GM21447 (cell line): ENCODE data around the gene CAMK1D.

Source experiments
- ATAC-seq: cut with Tn5 transposase; IDR thresholded peaks from one replicate; pipeline ENCODE4 v1.9.1; 2021; ENCODE audit not compliant: unreplicated experiment

CAMK1D gene

DNA sequence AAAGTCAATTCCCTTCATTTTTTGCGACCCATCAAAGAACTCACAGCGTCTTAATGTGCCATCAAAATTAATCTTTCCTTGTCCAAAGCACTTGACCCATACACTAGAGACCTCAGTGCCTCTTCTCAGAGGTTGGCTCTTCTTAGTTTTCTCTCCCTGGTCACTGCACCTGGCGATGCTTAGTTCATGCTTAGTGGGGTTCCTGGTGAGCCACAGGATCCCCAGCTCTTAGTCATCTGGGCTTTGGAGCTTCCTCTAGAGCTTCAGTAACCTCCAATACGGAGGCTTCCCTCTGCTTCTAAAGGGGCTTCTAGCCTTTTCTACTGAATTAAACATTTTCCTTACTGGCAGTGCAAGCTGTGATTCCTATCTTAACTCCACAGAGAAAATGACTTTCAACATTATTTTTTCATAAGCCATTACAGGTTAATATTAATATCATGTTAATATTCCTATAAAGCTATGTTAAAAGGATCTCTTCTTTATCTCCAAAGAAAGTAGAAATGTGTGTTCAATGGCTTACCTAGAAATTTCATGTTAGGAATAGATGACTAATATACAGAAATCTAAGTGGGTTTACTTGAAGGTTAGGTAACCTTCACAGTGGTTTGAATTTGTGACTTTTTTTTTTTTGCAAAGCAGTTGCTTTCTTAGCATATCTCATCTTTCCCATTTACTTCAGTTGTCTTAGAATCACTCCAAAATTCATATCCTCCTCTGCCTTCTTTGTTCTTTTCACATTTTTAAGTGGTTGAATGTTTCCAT is 295.2 kb downstream of the CAMK1D start:
- ATAC-seq = no peak

DNA sequence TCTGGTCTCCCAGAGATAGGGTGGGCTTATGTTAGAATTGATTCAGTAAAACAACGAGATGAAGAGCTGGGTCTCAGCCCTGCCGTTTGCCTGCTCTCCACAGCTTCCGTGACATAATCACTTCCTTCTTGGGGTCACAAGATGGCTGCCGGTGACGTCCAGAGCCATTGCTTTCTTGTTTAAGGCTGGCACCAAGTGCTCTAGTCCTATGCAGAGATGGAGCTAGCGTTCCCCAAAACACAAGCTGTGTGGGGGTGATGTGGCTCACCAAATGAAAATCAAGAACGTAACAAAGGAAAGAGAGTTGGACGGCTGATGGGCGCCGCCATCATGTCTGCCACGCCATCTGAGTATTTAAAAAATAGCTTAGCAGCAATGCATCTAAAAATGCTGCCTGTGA is 296.1 kb downstream of the CAMK1D start:
- ATAC-seq = no peak

DNA sequence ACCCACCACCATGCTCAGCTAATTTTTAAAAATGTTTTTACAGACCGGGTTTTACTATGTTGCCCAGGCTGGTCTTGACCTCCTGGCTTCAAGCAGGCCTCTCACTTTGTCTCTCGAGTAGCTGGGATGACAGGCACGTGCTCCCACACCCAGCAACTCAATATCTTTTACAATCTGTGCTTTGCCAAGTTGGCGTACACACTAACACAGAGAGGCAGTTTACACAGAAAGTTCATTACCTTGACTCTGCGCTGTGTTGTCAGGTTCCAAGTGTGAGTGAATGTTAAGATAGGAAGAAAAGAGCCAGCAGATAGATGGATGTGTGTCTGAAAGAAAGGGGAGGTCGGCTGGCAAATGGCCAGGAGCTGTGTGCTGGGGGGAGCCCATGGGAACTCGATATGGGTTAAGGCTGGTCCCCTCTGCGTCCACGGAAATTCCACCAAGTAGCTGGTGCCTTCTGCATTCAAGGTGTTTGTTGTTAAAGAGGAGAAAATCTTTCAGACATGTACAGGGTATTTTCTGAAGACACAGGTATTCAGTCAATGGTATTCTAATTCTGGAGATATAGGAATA is 299.8 kb downstream of the CAMK1D start:
- ATAC-seq = no peak

DNA sequence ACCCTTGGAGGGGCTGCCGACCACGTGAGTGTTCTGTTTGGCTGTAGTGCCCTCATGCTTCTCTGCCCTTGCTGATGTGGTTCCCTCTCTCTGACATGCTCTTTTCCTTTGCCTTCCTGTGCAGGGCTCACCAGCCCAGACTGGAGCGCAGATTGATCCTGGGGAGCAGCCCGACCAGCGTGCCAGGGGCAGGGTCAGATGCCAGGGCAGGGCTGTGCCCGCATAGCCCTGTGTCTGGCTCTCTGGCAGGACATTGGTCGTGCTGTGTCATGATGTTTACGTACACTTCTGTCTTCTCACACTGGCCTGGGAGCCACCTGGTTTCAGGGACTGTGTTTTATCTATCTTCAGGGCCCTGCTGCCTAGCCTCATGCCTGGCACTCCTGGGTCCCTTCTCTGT is 300.8 kb downstream of the CAMK1D start:
- no peak for ATAC-seq

DNA sequence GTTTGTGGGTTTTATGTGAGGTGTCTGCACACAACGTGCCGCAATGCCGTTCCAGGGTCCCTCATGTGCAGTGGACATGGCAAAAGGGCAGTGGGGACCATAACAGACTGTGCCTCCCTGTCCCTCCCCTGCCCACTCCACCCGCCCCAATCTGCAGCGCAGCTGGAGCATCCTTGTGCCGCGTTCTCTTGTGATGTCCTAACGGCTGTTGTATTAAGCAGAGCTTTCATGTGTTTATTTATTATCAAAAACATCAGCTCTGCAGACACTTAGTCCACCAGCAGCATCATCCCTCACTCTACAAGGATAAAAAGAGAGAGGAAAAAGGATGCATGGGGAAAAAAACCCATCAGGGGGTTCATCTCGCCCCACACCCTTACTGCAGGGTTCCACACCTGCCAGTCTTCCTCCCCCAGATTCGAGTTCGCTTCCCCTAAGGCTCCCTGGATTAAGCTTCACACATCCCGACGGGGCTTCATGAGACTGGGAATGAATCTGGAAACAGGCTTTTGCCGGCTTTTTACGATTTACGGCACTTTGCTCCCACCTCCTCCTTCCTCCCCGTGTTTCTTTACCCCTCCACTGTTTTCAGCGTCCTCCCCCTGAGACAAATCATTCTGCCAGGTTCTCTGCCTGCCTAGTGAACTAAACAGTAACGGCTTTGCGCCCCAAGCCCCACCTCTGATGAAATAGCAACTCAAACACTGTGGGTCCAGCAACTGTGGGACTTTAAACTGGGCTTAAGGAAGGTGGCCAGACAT is 301.4 kb downstream of the CAMK1D start:
- no peak for ATAC-seq

DNA sequence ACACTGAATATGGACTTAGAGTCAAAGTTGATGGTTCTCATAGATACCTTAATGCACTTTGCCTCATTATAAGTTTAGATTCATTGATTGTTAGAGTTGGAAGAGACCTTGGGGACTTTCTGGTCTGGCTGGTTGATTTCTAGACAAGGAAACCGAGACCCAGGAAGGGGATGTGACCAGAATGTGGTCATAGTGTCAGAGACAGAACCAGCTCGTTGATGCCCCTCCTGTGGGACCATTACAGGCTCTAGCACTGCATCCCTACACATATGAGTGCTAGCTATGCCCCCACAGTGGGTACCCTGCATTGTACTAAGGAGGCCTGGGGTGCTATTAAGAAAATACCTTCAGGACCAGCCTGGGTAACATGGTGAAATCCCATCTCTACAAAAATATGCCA is 306.6 kb downstream of the CAMK1D start:
- no peak for ATAC-seq

DNA sequence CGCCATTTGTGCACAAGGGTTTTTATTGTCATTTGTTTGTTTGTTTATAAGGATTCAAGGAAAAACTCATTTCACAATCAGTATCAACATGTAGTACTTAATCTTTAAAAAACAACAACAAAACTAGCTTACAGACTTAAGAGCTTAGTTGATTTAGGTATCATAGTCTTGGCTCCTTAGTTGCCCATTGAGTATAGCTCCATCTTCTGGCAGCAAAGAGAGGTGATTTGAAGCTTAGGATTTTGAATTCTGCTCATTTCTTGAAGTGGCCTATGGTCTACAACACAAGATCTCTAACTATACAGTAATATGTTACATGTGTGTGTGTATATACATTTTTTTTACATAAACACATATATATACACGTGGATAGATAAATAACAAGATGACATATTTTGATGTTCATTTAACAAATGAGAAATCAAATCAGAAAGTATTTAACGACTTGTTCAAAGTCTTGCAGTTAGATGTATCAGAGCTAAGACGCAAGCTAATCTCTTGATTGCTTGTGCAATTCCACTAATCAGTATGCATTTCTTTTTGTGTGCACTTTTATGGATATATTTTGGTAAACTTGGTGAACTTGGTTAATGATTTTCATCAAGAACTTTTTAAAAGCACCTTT is 307.3 kb downstream of the CAMK1D start:
- no peak for ATAC-seq

DNA sequence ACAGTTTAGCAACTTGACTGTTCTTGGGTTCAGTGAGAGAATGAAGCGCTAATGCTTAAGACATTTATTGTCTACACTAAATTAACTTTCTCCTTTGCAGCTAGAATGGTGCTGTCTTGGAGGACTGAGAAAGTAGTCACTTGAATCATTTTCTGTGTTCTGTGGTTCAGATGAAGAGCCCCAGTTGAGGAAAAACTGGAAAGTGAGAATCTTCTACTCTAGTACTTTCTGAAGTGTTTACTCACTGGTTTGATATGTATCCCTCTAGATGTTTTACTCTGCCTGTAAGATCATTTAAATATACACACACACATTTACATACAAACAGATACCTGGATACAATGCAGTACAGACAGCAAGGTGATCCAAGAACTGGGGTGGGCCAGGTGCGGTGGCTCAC is 308.1 kb downstream of the CAMK1D start:
- ATAC-seq = no peak

DNA sequence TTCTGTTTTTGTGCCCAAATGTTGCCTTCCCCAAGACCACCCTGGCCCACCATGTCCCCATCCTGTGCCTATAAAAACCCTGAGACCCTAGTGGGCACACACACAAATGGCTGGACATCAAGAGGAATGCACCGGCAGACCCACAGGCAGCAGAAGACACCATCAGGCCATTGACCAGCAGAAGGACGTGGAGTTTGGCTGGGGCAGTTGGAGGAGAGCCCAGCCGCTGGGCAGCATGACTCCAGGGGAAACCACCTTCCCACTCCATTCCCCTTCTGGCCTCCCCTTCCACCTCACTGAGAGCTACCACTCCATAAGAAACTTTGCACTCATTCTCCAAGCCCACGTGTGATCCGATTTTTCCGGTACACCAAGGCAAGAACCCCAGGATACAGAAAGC is 309.2 kb downstream of the CAMK1D start:
- no peak for ATAC-seq

DNA sequence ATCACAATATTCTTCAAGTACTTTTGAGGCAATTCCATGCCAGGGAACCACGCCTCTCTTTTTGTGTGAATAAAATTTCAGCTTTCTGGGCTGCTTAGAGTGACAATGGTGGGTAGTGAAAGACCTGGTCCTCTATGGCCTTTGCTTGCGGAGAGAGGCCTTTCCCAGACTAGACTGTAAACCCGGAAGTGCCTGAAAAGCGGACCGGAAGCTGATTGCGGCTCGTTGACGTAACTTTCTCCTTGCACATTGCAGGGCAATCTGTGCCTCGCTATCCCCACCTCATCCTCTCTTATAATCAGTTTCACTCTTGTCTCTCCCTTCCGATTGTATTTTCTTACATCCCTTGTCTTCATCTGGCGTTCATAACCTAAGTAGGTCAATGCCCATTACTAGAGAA is 310.4 kb downstream of the CAMK1D start:
- no peak for ATAC-seq

DNA sequence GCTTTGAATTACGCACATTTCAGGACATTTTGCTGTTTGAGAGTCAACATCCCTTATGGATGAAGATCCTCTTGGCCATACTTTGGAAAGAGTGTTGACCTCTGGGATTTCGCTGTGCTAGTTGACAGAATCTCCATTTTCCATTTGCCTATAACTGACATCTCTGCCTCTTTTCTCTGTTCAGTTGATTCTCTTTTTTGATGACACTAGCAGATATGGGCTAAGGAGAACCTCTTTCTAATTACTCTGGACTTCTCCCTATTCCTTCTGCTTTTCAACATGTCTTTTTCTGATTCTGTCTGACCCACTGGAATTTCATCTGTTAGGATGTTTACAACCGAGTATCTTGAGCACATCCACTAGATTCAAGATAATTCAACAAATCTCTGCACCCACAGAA is 311.5 kb downstream of the CAMK1D start:
- no peak for ATAC-seq

DNA sequence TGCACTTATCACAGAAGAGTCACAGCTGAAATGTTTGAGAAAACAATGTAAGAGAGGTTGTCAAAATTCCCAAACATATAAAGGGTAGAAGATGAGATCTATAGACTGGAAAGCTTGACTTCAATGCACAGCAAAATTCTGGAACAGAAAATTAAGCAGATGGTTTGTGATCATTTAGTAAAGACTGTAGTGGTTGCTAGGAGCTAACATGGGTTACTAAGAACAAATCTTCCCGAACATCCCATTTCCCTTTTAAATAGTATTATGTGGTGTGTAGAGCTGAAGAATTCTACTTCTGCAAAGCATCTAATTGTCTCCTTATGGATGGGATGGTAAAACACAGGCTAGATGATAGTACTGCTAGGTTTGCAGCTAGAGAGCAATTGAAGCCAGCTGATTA is 312.3 kb downstream of the CAMK1D start:
- ATAC-seq = no peak

DNA sequence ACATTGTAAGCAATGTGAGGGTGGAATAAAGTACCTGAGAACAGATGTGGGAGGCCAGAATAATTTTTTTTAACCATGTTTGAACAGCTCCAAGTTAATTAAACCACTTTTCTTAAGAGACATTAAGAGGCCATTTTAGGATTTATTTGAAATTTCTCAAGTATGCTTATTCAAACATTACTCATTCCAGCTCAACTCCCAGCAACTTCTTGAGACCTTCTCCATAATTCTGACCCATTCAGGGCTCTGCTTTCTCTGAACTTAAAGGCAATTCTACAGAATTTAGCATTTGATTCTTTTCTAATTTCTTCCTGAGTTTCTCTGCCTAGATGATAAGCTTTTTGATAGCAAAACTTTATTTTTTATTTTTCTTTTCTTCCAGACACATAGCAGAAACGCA is 314.5 kb downstream of the CAMK1D start:
- no peak for ATAC-seq

DNA sequence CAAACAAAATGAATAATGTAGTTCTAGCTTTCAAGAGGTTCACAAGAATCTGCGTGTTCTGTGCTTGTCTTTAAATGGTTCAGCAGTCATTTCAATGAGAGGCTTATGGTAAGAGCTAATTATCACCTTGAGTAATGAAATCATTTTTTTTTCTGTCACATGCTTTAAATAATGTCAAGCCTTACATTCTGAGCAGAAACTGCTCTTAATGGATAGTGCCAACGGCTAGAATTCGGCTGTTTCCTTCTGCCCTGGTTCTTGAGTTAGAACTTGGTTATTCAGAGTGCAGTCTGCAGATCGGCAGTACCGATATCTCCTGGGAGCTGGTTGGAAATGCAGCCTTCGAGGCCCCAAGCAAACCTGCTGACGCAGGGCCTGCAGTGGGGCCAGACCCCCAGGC is 316.2 kb downstream of the CAMK1D start:
- ATAC-seq = no peak

DNA sequence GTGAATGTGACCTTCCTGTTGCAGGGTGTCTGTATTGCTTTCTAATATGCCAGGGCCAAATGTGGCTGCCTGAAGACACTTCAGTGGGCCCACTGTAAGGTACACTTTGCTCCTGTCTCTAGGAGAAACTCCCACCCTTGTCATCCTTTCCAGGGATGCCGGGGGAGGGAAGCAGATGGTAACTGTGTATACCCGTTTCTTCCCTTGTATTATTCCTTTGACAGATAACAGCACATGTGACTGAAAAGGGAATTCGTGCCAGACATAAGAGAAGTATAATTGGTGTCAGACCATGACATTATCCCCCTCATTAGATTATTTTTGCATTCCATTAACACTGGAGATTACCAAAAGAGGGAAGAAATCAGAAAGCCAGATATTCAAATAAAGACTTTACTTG is 317.7 kb downstream of the CAMK1D start:
- ATAC-seq = no peak

DNA sequence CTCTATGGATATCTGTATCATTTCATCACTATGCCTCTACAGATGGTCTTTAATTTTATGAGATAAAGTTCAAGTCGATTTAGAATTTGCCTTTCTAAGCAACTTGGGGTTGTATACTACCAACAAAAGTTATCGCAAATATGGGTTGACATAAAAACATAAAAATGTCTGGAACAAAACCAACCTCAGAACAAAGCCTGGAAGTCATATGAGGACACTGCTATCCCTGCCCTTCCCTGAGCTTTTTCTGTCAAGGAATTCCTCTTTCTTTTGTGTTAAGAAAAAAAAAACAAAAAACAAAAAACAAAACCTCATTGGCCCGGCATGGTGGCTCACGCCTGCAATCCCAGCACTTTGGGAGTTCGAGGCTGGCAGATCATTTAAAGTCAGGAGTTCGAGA is 319.3 kb downstream of the CAMK1D start:
- ATAC-seq = no peak

DNA sequence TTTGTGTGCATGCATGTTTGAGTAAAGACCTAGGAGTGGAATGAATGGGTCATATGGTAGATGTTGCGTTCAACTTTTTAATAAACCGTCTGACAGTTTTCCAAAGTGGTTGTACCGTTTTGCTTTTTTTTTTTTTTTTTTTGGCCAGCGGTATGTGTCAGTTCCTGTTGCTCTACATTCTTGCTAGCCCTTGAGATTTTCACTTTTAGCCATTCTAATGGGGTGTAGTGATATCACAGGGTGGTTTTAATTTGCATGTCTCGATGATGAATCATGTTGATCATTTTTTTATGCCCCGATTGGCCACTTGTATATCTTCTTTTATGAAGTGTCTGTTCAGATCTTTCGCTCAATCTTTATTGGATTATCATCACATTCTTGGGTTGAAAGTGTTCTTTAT is 320.7 kb downstream of the CAMK1D start:
- no peak for ATAC-seq

DNA sequence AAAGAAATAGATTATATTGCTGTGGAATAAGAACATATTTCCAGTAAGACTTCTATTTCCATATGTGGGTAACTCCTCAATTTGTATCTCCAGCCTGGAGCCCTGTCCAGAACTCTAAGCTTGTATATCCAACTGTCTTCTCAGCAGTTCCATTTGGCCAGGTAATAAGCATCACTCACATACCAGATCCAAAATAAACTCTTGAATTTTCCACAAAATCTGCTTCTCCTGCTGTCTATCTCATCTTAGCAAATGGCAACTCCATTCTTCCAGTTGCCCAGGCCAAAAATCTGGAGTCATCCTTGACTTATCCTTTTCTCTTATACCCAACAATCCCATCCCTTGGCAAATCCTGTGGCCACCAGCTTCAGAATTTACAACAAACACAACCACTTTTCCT is 325.8 kb downstream of the CAMK1D start:
- no peak for ATAC-seq

DNA sequence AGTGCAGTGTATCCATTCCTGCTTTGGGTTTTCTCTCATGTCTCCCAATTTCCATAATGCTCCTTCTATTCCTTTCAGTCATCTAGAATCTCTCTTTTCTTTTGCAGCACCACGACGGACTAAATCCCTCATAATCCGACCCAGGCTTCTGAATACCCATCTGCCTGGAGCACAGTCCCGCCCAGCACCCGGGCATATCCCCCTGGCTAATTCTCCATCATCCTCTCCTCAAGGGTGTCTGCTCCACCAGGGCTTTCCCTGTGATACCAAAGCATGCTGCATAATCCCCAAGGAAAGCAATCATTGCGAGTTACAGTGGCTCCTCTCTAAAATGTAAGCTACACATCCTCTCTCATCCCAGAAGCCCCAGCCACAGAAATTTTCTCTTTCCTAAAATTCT is 330.3 kb downstream of the CAMK1D start:
- ATAC-seq = no peak

DNA sequence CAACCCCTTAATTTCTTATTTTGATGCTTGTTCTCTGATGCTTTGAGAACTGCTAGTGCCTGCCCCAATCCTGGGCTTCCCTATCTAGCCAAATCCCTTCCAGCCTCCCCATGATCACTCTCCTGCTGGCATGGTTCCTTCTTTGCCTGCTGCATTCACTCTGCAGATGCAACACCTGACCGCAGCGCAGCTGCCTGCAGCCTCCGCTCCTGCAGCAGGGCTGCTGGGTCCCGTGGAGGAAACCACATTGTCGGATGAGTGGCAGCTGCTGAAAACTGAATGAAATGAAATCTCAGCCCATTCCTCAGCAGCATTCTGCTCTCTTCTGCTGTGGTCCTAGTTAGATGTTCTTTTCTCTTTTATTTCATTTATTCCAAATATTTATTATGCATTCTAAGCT is 331.9 kb downstream of the CAMK1D start:
- no peak for ATAC-seq

DNA sequence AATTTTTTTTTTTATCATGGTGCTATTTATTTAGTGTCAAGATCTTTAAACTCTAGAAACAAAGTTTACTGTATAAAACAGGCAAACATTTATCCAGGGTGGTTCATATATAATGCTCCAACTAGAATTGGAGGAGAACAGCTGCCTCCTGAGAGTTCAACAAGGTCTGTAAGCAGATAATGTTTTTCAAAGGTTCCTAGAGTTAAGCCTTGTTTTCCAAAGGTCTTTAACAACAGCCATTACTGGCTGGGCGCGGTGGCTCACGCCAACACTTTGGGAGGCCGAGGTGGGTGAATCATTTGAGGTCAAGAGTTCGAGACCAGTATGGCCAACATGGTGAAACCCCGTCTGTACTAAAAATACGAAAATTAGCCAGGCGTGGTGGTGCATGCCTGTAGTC is 335.4 kb downstream of the CAMK1D start:
- ATAC-seq = no peak
